Bronchial epithelial cell (primary cell): ENCODE data around the gene TPSD1. TPM values are rescaled to one million over a fixed set of nuclear protein-coding genes. Genes with fewer than 3 reads are reported as not detected.

ENCODE experiments used
- DNase-seq: peaks from one replicate; pipeline ENCODE4 v3.0.0-alpha.2; 2010; ENCODE audit warnings: low read depth
- FAIRE-seq: peaks from 2 replicates; lab custom pipeline; 2011; peaks lifted over from hg19 to GRCh38; lab: Jason Lieb, UNC
- H3K27me3 ChIP-seq: 2 replicates; pipeline ENCODE4 v1.5.1; 2011; ENCODE audit warnings: low read length; ENCODE audit not compliant: control insufficient read depth, insufficient read depth
- H3K36me3 ChIP-seq: 2 replicates; pipeline ENCODE4 v1.5.1; 2011; ENCODE audit warnings: low read length; ENCODE audit not compliant: control insufficient read depth, insufficient read depth
- H3K4me3 ChIP-seq: 2 replicates; pipeline ENCODE4 v1.5.1; 2011; ENCODE audit warnings: mild to moderate bottlenecking, low read depth, low read length, control low read depth
- CTCF ChIP-seq: IDR thresholded peaks from 2 replicates; pipeline ENCODE4 v1.5.1; 2011; ENCODE audit warnings: mild to moderate bottlenecking, moderate library complexity, low read length, control low read depth, inconsistent platforms; ENCODE audit not compliant: insufficient read depth, severe bottlenecking
- total RNA-seq: library from RNA; depleted of rRNA; stranded (reverse); fragments of >200 nt; gene quantifications from 2 replicates; pipeline ENCODE4 v1.2.1, GENCODE V29; 2014

TPSD1 gene
- total RNA-seq, 1 donor from 2014 or later, result not detected

GRCh38 chr16:1281517-1281916 lies 25.6 kb downstream of the TPSD1 start:
- TF ChIP-seq CTCF, result no peak
- no peak for DNase-seq
- FAIRE-seq, result no peak
- H3K36me3 ChIP-seq, result no peaks in the 10 kb centered on the region
- H3K4me3 ChIP-seq, result no peak overlapping the region
- no peaks in the 10 kb centered on the region for H3K27me3 ChIP-seq

GRCh38 chr16:1282324-1282973 lies 26.6 kb downstream of the TPSD1 start:
- FAIRE-seq (no peak), DNase-seq (no peak)
- no peaks in the 10 kb centered on the region for H3K27me3 ChIP-seq
- TF ChIP-seq CTCF, result no peak
- H3K36me3 ChIP-seq, result no peaks in the 10 kb centered on the region
- H3K4me3 ChIP-seq, result no peak overlapping the region

GRCh38 chr16:1283296-1283695 lies 27.4 kb downstream of the TPSD1 start:
- Histone ChIP-seq H3K36me3 (no peaks in the 10 kb centered on the region), H3K4me3 (no peak overlapping the region), H3K27me3 (no peaks in the 10 kb centered on the region)
- TF ChIP-seq CTCF, result no peak
- DNase-seq (no peak), FAIRE-seq (no peak)

GRCh38 chr16:1283996-1284616 lies 28.2 kb downstream of the TPSD1 start:
- no peak for DNase-seq
- no peak for FAIRE-seq
- peaks cover 2% of the 10 kb centered on the region for H3K27me3 ChIP-seq
- no peak for TF ChIP-seq CTCF
- H3K4me3 ChIP-seq, result no peak overlapping the region
- no peaks in the 10 kb centered on the region for H3K36me3 ChIP-seq

- FAIRE-seq (no peak), DNase-seq (no peak)
- no peaks in the 10 kb centered on the region for H3K36me3 ChIP-seq
- no peak overlapping the region for H3K4me3 ChIP-seq
- peaks cover 14% of the 10 kb centered on the region for H3K27me3 ChIP-seq
- no peak for TF ChIP-seq CTCF
Measured at GRCh38 chr16:1285669-1286512, 30.0 kb downstream of the TPSD1 start.
